B cell (primary cell): ENCODE data around the gene CNPY2.

Source experiments
- CTCF ChIP-seq: fragments of 200-600 bp; IDR thresholded peaks from one replicate; pipeline ENCODE4 v1.8.0; 2022; ENCODE audit warnings: antibody characterized with exemption, mild to moderate bottlenecking
- EZH2 ChIP-seq: IDR thresholded peaks from 2 replicates; pipeline ENCODE4 v1.6.1; 2012; ENCODE audit warnings: borderline replicate concordance, low read depth, mild to moderate bottlenecking, moderate library complexity, low read length; ENCODE audit not compliant: insufficient read depth, poor library complexity, severe bottlenecking

GRCh38 chr12:56300644-56301464 lies 14.9 kb downstream of the CNPY2 start:
- TF ChIP-seq CTCF (no peak), EZH2 (no peak)
